ENCODE measurements around the gene SMAD7. TPM values are rescaled to one million over a fixed set of nuclear protein-coding genes. Genes with fewer than 3 reads are reported as not detected.

The SMAD7 gene, protein sequence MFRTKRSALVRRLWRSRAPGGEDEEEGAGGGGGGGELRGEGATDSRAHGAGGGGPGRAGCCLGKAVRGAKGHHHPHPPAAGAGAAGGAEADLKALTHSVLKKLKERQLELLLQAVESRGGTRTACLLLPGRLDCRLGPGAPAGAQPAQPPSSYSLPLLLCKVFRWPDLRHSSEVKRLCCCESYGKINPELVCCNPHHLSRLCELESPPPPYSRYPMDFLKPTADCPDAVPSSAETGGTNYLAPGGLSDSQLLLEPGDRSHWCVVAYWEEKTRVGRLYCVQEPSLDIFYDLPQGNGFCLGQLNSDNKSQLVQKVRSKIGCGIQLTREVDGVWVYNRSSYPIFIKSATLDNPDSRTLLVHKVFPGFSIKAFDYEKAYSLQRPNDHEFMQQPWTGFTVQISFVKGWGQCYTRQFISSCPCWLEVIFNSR
- 42.4 TPM for total RNA-seq
- long read RNA-seq, full-length matches to known transcripts: 52 of 76 reads
- long read RNA-seq, partial matches to known transcripts: 0 of 76 reads
- long read RNA-seq, other reads (novel, unspliced or antisense): 24 of 76 reads

DNA sequence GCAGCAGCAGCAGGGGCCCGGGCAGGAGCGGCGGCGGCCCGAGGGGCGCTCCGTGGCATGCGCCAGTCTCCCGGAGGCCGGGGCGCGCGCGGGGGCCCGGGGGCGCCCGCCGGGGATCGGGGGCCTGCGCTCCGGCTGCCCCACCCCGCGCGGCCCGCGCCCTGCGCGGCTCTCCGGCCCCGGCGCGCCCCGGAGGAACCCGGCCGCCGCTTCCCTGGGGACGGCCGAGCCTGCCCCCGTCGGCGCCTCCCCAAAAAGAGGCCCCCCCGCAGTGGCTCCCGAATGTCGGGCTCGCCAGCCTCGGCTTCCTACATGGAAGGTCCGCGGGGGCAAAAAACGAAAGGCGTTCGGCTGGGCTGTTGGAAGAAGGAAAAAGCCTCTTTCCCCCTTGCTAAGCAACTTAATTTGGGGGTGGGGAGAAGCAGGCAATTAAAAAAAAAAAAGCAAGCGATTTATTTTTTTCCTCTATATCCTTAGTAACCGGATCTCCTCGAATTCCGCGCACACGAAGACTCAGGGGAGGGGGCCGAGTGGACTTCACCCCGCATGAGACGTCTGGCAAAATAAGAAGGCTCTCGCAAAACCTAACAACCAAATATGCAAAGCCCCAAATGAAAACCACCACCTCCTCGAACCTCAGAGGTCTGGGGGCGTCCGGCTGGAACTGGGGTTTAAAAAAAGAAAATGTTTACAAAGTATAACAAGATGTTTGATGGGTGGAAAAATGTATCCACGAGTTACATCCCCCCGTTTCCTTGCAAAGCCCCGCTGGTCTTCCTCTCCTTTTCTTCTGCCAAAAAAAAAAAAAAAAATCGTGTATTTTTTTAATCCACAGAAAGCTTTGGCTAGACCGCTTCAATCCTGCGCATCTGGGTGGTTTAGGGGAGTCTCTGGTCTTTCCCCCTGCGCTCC is at the start of gene SMAD7:
Gene SMAD7, minus strand, starts transcription at position 430 of the 912 bp plus-strand sequence. CDS start 541 bp downstream, outside the sequence.
- intact Hi-C loops (cut with DNase I): loop anchor here (5.0 to 10.0 kb wide), 3 partner anchors 224 to 862 kb away; partner anchors contain the start of gene ACAA2
- DNase-seq (ENCODE audit: low spot score): no peak

DNA sequence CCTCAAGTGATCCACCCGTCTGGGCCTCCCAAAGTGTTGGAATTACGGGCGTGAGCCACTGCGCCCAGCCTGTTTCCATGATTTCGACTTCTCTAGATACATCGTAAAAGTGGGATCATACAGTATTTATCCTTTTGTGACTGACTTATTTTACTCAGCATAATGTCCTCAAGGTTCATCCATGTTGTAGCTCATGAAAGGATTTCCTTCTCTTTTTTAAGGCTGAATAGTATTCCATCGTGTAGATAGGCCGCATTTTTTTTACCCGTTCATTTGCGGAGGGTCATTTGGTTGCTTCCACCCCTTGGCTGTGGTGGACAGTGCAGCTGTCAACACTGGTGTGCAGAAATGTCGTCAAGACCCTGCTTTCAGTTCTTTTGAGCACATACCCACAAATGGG is 48.8 kb upstream of the SMAD7 start:
- intact Hi-C loops (cut with DNase I): no loop called here
- DNase-seq (ENCODE audit: low spot score): no peak

DNA sequence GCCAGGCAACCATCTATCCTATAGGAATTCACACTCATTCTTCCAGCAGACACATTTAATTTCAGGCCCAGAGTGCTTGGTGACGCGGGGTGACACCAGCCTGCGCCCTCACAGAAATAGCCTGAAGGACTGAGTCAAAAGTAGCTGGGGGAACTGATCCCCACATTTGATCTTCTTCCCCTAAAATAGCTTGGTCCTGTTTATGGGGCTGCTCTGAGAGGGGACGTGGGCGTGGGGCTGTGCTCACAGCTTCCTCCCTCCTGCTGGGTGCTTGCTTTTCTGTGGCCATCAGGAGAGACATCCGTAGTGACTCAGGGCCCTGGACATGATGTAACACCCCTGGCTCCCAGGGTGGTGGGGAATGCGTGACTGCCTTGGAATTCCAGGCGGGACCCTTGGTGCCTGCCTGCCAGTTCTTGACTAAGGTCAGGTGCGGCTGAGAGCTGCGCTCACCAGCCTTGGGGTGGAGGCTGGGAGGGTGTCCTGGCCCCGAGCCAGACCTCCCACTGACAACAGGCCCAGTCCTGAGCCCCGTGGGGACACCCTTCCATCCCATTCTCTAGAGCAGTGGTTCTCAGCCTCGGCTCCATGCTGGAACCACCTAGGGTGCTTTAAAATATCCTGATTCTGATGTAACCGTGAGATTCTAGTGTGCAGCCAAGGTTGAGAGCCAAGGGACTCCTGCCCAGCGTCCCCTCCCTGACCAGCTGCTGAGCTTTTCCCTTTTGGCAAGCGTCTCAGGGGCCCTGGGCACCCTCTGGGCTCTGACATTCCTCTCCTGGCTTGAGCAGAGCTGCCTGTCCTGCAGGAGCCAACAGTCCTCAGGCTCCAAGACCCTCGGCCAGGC is 47.4 kb upstream of the SMAD7 start:
- intact Hi-C loops (cut with DNase I): no loop called here
- no peak for DNase-seq (ENCODE audit: low spot score)

DNA sequence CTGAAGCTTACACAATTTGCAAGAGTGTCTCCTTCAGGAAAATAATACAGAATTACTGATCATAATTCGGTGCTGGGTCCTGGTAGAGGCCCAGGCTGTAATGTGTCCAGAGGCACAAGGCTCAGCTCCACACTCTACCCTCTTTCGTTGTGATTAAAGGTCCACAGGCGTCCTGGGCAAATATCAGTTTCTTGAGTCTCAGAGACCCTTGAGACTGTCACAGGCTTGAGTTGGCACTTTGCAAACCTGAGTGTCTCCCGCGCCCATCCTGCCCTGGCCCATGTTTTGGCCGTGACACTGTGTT is 46.9 kb upstream of the SMAD7 start:
- intact Hi-C loops (cut with DNase I): no loop called here
- no peak for DNase-seq (ENCODE audit: low spot score)

DNA sequence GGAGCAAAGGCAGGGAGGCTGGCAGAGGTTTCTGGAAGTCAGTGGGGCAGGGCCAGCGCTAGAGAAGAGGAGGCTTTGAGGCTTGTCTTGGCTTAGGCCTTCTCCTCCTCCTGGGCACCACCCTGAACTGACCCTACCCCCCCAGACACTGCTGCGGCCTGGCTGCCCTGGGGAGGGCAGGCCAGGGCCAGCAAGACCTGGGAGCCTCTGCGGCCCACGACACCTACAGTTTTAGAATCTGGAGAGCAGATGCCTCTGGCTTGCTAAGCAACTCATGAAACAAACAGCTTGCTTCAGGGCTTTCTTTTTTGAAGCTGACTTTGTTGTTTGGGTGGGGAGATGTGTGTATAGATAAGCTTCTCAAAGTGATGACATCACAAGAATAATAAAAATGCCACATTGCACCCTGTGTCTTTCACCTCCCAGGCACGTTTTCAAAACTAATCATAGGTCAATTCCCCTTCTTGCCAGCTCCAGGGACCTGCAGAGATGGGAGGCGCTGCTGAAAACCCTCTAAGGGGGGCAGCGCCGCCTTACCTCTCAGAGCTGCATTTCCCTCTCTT is 46.2 kb upstream of the SMAD7 start:
- no peak for DNase-seq (ENCODE audit: low spot score)
- intact Hi-C loops (cut with DNase I): no loop called here

DNA sequence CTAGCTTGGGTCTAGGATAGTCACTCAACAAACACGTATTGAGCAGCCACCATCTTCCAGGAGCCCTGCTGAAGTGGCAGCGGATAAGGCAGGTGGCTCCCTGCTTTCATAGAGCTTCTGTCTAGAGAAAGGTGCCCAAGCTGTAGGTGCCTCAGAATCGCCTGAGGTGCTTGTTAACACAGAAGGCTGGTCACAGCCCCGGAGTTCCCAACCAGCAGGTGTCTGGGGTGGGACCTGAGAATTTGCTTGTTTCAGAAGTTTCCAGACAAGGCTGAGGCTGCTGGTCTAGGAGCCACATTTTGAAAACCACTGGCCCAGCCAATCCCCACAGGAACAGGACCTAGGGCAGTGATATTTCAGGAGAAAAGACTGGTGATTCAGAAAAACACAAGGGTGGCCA is 45.3 kb upstream of the SMAD7 start:
- intact Hi-C loops (cut with DNase I): no loop called here
- DNase-seq (ENCODE audit: low spot score): no peak

DNA sequence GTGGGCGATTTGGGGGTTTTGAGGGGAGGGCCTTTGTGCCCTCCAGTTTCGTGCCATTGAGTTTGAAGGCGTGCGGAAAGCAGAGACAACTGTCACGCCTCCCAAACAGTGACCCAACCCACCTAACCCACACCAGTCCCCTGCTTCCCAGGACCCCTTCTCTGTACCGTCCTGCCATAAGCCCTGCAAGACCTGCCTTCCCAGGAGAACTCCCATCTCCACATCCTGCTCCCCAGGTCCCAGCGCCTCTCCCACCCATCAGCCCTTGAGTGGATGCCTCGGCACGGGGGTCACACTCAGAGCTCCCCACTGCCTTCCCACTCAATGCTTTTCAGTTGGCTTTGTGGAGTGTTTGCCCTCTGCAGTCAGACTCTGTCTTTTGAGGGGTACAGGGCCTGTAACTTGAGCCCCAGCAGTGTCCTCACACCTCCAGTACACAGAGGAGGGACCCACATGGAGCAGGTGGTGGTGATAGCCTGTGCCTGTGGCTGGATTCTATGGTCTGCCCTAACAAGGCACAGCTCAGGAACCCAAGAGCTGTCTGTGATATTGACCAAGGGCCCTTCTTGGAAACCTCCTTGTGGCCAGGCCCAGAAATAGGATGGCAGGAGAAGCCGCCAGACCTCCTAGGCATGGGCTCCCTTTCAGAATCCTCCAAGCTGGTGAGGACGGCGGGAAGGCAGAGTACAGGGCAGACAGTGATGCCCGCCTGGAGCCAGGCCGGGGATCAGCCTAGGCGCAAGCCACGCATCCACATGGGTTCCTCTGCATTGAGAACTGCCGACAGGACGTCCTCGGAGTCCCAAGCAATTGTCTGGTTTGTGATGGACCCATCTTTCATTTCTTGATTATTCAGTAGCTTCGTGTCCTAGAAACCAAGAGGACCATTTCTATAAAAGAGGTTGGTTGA is 44.4 kb upstream of the SMAD7 start:
- no peak for DNase-seq (ENCODE audit: low spot score)
- intact Hi-C loops (cut with DNase I): no loop called here

DNA sequence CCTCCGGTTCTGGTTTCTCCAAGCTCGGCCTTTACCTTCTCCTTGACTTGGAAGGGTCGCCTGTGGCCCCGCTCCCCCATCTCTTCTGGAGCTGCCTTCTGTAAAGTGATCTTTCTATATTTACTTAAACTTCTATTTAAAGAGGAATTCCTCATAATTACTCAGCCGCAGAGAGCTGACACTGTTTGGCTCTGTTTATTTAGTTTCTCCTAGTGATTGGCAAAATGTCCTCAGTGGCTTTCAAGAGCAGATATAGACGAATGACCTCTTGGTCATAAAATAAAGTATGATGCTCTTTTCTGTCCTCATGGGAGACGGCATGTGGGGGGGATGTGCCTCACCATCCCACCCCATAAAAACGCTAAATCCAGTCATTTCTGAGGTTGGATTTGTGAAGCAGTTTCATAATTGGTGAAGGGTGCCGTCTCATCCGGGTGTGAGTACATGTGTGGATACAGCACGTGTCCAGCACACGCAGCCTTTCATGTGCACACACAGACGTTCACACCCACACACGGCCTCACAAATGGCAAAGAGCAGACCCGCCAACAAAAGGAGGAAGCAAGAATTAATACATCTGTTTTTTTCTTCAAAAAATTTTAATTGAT is 43.4 kb upstream of the SMAD7 start:
- DNase-seq (ENCODE audit: low spot score): no peak
- intact Hi-C loops (cut with DNase I): no loop called here

DNA sequence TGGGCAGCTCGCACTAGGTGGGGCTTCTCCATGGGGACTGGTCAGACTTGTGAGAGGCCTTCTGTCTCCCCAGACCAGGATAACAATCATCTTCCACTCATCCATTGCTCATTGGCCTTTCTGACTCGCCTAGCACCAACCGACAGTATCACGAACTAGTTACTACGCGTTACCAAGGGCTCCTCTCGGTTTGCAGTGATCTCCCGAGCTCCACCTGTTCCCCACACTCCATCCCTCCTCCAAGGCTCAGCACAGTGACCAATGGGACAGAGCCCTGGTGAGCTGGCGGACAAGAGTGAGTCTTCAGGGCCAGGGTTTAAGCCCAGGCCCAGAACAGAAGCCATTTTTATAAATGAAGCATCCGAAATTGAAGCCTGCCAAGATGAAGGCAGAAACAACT is 42.8 kb upstream of the SMAD7 start:
- DNase-seq (ENCODE audit: low spot score): no peak
- intact Hi-C loops (cut with DNase I): no loop called here

DNA sequence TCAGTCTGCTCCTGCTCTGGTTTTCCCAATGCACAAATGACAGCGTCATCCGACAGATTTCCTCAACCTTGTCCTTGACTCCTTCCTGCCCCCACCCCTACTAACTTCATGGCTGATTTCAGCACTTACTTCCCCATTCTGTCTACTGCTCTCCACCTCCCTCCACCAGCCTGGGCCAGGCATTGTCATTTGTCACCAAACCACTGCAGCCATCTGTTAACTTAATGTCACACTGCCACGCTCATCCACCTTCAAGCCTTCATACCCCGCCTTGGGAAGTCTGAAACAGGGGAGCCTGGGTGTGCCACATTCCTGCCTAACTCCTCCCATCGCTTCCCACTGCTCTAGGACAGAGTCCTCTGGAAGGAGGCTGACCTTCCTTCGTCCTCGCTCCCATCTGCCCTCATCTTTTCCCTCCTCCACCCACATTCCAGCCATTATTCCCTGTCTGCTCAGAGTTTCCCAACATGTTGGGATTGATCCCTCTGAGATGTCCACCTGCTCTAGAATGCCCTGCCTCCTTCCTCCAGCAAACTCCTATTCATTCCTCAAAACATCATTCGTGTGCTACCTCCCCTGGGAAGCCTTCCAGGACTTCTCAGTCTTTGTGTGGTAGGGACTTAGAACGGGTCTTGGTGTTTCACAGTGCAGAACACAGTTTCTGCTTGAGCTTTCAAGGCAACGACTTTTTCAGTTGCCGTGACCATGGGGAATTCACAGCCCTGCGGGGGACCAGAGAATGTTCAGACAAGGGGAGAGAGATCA is 42.2 kb upstream of the SMAD7 start:
- no peak for DNase-seq (ENCODE audit: low spot score)

DNA sequence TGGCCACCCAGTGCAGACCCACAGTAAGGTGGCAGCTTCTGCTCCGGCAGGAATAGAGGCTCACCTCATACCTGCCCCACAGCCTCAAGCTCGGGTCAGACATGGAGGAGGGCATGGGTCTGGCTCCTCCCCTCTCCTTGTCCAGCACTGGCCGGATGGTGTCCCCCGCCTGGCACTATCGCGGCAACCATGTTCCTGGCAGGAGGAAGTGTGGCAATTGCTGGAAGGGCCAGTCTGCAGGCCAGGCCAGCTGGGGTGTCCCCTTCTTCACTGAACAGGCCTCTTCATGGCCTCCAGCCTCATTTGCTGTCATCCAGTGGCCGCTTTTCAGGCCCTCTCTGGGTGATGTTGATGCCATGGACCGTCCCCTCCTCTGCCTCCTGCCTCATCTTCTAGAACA is 41.4 kb upstream of the SMAD7 start:
- intact Hi-C loops (cut with DNase I): no loop called here
- no peak for DNase-seq (ENCODE audit: low spot score)

More for the DNA sequence above, 42.2 kb upstream of the SMAD7 start:
- intact Hi-C loops (cut with DNase I): no loop called here

DNA sequence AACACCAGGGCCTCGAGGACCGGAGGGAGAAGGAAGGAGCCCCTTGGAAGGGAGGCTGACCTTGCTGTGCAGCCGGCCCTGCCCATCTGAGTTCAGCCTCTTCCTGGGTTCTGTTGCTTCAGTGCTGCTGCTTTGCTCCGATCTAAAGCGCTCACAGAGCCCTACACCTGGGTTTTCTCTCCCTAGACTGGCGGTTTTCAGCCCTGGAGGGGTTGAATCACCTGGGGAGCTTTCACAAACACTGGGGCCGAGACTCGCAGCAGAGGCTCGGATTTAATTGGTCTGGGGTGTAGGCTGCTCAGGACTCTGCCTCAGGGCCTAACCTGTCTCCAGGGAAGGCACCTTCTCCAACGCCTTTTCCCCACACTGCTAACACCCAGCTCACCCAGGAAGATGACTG is 40.9 kb upstream of the SMAD7 start:
- DNase-seq (ENCODE audit: low spot score): no peak
- intact Hi-C loops (cut with DNase I): no loop called here

DNA sequence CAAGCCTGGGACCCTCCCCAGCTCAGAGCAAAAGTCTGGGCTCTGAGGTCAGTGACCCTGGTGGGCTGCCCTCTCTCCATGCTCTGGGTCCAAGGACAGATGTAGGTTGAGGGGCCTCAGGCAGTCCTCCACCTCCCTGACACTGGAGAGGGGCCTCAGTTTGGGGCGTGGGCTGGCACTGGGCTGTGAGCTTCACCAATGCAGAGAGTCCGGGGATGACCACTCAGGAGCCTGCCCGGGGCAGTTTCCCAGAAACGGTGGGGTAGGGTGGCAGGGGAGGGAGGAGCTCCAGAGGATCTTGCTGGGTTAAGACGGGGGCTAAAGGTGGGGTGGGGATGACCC is 40.5 kb upstream of the SMAD7 start:
- DNase-seq (ENCODE audit: low spot score): no peak
- intact Hi-C loops (cut with DNase I): no loop called here

DNA sequence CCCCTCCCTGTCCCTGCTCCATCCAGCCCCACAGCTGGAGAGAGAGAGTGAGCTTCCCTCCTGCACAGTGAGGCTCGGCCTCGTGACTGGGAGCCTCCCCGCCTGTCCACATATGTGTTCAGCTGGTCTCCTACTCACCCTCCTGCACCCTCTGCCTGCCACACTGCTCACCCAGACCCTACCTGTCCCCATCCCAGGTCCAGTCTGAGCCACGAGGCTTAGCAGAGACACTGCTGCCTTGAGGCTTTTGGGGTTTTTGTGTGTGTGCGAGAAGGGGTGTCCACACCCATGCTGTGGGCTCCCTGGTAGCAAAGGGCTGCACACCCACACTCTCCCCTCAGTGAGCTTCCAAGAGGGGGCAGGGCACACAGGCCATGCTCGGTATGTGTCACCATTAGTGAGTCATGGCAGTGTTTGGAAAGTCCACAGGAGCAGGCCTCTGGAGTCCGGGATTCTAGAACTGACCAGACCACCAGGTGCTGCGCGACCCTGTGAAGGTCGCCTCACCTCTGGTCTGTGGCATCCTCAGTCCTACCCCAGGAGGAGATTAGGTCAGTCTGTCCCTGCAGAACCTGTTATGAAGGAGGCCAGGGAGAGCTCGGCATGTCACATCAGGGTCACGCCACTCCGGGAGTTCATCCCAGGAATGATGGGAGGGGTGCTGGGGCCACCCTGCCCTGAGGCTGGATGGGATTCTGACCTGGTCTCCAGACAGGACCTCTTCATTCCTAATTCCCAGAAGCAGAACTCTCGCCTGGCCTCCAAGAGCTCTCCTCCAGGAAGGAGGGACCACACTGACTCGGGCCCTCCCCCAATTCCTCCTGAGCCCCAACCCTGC is 39.9 kb upstream of the SMAD7 start:
- intact Hi-C loops (cut with DNase I): no loop called here
- DNase-seq (ENCODE audit: low spot score): no peak

DNA sequence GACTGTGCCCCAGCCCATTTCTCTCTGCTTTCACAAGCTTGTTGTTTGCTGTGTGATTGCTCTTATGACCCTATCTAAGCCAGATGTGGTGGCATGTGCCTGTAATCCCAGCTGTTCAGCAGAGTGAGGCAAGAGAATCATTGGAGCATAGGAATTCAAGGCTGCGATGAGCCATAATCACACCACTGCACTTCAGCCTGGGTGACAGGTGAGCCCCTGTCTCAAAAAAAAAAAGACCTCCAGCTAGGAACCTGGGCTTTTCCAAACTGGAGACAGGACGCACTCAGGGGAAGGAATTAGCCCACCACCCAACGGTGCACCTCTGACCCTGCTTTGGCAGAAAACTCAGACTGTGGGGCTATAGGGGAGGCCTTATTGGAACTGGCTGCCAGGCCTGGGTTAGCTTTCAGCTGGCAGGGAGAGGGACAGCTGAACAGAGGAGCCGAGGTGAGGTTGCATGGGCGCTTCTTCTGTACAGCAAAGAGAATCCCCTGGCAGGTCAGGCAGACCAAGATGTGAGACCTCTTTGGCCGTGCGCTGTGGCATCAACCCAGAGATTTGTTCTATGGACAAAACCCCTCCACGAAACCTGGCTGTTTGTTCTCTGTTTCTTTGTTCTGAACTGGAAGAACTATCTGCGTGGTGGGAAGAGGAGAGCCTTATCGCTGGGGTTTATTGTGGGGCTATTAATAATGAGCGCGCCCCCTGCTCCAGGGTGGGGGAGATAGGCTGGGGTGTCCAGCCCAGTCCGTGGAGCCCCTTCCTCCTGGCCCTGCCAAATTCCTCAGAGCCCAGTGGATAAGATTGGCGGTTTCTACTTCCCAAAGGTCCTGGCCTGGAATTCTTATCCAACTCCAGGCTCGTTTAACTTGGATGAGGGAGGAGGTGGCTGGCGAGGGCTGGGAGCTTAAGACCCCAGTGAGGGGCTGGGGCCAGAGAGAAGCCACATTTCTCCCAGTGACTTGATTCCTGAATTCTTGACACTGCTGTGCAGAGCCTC is 38.8 kb upstream of the SMAD7 start:
- DNase-seq (ENCODE audit: low spot score): no peak
- intact Hi-C loops (cut with DNase I): no loop called here
